ENCODE measurements around the gene DNASE1L3.

The DNASE1L3 gene

DNA sequence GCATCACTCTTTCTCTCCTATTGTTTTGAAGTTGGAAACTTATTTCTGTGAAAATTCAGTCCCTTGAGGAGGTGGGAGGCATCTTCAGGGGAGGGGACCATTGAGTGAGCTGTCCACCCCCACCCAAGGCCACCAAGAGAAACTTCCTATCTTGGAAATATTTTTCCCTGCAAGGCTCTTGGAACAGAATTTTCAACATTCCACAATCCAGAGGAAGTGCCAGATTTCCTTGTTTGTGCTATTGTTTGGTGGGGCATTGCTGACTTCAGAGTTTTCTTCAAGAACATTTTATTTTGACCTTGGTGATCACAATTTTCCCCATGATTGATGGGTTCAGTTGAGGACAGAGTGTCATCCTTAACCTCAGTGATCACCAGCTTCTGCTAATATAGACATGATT, 12.0 kb downstream of the DNASE1L3 start:
- DNase-seq = no peak

DNA sequence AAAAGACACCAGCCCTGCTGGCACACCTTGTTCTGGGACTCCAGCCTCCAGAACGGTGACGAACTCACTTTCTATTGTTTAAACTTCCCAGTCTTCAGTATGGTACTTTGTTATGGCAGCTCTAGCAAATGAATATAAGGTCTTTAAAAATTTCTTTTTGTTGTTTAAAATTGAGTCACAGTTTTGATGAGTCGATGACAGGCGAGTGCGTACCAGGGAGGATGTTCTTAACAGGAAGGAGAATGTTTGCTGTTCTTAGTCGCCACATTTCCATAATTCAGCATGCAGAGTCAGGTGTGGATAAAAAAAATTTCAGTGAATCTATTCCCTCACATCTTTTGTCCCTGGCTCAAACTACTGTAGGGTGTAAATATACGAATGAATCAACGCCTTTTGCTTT, 12.4 kb downstream of the DNASE1L3 start:
- DNase-seq = no peak

DNA sequence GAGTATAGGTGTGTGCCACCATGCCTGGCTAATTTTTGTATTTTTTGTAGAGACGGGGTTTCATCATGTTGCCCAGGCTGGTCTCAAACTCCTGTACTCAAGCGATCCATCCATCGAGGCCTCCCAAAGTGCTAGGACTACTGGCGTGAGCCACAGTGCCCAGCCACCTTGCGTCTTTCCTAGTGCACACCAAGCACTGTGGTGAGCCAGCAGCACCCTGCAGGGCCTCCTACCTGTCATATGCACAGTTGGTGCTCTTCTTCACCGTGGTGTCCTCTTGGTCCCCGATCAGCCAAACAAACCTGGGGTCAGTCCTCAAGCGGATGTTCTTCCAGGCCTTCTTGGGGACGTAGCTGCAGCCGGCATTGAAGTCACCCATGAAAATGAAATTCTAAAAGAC, 13.2 kb downstream of the DNASE1L3 start:
- no peak for DNase-seq

DNA sequence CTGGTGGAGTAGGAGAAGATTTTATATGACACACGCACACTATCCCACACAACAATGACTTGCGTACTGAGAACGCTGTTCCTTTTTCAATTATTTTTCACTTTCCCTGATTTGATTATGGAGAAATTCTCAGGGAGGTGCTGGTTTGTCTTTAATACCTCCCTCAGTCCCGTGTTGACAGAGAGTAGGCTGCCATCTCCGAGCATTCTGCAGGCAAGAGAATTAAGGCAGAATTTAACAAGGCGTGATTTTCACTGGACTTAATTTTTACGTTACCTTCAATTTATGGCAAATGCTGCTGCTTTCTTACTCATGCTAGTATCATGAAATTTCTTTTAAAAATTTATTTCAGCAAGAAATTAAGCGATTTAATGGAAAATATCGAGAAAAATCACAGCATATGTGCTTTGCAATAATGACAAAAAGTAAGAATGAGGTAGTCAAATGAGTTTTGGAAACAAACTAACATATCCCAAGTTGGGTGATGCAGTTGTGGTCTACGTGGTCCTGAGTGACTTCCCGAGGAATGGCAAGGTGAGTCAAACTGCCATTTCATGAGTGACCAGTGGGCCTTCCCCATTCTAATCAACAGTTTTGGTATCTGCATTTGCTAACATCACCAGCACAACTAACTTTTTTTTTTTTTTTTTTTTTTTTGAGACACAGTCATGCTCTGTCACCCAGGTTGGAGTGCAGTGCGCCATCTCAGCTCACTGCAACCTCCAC, 16.9 kb downstream of the DNASE1L3 start:
- DNase-seq = no peak

DNA sequence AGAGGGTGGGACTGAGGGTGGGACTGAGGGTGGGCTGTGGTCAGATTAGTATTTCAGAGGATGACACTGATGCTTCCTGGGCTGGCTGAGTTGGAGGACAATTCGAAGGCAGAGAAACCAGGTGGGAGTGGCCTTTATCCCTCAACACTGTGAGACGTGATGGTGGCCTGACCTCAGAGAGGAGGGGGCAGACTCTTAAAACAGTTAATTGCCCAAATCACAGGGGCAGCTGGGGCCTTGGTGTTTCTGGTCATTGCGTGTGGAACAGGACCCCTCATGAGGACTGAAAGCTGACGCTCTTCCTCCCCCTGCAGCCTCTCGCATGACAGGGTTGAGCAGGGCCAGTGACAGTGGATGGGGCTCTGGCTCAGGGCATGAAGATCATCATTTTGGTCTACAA, 18.7 kb downstream of the DNASE1L3 start:
- no peak for DNase-seq

DNA sequence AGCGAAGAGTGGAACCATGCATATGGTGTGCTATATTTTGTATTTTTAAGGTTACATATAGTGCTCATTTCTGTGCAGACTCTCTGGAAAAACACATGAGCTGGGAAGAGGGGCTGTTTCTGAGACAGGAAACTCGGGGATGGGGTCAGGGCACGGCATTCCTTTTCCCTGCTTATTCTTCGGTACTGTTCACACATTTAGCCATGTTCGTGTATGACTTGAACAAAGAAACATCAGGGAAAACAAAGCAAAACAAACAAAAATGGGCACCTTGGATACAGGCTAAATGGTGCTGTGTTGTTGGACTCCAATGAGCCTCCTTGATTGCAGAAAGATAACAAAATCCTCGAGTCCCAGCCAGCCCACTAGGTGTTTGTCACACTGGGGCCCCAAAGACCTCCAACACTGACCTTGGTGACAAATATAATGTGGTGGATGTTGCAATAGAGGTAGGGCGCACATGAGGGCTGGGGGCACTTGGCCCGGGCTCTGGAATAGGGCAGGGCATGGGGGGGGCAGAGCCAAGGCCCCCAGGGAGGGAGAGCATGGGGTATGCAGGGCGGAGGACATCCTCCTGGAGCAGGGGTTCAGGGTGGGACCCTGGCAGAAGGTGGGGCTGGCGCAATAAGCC, 19.3 kb downstream of the DNASE1L3 start:
- no peak for DNase-seq

DNA sequence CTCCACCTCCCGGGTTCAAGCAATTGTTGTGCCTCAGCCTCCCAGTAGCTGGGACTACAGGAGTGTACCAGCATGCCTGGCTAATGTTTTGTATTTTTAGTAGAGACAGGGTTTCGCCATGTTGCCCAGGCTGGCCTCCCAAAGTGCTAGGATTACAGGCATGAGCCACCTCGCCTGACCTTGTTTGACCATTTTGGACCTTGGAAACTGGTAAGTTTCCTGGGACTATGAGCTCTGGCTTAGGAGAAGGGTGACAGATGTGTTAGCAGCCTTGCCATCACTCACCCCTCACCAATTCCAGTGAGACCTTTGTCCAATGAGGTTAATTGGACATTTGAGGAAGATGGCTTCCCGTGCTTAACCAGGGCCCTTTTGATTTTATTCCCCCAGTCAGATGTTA, 19.9 kb downstream of the DNASE1L3 start:
- DNase-seq = no peak

DNA sequence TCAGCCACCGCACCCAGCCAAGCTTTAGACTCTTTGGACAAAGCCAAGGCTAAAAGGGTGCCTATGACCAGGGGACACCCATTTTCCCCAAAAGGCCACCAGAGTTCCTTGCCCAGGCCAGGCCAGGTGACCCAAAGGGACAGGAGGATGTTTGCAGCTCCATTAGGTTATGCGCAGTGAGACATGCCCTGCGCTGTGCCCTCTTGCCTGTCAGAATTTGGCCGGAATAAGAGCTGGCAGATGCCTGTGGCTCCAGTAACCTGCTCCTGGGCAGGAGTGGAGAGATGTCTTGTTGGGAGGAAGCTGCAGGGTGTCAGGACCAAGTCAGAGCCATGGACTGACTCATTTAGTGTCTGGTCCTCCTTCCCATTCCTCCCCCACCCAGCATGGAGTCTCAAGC, 20.5 kb downstream of the DNASE1L3 start:
- no peak for DNase-seq

DNA sequence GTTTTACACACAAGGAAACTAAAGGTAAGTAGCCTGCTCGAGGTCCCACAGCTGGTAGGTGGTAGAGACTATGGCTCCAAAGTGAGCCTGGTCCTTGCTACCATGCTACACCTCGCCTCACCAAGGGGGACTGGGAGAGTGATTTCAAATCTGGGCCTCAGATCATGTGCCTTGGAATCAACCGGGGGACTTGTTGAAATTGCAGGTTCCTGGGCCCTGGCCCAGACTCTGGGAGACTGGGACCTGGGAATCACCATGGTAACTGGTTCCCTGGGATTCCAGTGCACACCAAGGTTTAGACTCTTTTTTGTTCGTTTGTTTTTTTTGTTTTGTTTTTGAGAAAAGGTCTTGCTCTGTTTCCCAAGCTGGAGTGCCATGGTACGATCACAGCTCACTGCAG, 21.1 kb downstream of the DNASE1L3 start:
- DNase-seq = no peak

DNA sequence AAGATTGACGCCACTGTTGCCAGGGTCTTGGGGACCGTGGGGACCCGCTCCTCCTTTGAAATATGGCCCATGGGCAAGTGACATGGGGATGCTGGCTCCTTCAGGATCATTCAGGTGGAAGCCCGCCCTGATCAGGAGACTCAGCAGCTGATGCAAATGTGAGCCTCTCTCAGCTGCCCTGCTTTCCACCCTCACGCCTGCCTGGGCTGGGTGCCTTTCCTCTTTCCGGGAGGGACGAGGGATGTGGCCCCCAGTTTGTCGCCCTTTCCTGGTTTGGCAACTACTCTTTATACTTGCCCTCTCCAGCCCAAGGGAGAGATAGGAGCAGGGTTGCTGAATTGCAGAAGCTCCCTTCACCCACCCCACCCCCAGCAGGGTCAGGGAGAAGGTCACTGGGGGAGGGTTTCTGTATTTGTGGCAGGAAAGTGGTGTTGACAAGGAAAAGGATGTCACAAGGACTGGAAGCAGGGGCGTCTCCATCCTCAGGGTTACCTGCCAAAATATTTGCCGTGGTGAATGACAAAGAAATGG, 21.8 kb downstream of the DNASE1L3 start:
- DNase-seq = no peak

DNA sequence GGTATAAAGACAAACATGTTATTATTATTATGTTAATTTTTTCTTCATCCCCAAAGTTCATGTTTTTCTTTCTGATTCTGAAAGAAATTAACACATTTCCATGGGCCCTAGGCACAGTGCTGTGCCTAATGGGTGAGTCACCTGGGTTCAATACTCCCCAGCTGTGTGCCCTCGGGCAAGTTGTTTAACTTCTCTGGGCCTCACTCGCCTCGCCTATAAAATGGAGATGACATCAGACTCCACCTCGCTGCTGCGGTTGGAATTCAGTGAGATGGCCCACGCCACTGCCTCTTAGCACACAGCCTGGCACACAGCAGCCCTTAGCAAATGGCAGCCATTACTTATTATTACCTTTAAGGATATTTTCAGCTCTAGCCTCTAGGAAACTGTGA, 22.6 kb downstream of the DNASE1L3 start:
- no peak for DNase-seq

DNA sequence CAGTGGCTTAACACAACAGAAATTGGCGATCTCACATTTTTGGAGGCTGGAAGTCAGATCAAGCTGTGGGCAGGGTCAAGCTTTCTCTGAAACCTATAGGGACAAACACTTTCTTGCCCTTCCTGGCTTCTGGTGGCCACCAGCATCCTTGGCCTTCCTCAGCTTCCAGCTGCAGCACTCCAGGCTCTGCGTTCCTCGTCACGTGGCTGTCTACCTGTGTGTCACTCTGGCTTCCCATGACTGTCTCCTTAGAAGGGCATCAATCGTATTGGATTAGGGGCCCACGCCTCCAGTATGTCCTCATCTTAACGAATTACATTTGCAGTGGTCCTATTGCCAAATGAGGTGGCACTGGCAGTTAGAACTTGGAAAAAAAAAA, 25.8 kb downstream of the DNASE1L3 start:
- no peak for DNase-seq

DNA sequence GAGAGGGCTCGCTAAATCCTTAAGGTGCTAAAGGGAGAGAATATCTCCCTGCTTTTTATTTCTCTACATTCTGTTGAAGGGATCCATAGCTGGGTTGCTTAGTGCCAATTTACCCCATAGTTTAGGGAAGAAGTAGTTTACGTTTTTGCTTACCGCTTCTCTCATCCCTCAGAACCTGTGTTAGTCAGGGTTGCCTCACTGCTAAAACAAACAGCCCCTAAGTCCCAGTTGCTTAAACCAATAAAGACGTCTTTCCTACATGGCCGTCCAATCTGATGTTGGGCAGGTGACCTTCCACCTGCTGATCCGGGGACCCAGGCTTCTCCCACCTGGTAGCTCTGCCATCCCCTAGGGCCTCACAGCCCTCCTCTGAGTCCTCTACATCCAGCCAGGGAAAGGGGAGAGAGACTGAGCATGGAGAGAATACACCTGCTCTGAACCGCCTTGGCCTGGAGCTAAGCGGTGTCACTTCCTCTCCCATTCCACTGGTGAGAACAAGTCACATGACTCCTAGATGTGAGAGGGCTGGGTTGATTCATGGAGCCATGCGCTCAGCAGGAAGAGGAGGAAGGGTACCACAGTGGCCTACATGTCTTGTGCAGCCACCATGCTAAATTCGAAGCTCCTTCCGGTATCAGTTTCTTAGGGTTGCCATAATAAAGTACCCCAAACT, 26.3 kb downstream of the DNASE1L3 start:
- no peak for DNase-seq

DNA sequence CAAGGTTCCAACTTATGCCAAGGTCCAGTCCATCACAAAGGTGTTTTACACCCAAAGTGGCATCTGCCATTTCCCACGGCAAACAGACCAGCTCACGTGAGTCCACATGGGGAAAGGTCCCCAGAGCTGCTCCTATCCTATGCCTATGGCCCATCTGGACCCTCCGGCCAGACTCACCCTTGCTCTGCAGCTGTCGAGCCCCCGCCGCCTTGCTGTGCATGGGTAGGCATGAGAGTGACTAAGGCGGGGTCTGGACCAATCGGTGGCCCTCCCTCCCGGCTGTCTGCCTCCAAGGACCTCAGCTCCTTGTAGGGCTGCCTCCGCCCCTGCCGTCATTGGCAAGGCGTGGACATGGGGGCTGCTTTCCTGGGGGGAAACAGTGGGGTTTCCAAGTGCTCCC, 26.9 kb downstream of the DNASE1L3 start:
- no peak for DNase-seq

DNA sequence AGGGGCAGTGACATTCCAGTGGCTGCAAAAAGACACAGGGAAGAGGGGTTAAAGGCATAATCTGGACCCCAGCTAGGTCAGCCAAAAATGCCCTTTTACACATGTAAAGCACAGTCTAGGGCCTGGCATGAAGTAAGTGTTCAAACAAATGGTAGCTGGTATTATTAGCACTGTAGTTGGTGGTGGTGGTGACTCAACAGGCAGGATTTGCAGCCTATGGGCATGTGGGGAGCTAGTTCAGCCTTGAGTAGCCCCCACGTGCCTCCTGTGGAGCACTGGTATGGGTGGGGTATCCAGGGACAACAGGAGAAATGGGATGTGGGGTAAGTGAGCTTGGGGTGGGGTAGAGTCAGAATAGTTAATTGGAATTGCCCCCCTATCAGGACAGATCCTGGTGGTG, 27.6 kb downstream of the DNASE1L3 start:
- DNase-seq = no peak

DNA sequence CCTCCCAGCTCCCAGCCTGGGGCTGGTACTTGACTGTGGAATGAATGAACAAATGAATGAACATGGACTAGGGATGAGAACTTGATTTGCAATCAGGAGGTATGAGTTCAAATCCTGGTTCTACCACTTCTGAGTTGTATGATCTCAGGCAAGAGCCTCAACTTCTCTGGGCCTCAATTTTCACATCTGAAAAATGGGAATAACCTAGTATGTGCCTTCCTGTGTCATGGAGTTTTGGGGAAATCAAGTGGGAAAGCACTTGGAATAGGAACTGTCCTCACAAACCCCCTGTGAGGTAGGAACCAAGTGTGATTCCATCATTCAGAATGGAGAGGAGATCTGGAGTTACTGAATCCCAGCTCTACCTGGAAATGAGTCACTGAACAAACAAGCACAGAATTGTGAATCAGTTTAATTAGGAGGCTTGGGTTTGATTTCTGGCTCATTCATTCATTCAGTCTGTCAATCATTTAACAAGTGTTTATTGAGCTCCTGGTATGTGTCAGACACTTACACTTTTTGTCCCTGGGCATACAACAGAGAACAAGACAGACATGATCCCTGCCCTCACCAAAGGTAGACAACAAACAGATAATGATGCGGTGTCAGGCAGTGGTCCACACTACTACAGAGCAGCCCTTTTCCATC, 29.7 kb downstream of the DNASE1L3 start:
- no peak for DNase-seq

DNA sequence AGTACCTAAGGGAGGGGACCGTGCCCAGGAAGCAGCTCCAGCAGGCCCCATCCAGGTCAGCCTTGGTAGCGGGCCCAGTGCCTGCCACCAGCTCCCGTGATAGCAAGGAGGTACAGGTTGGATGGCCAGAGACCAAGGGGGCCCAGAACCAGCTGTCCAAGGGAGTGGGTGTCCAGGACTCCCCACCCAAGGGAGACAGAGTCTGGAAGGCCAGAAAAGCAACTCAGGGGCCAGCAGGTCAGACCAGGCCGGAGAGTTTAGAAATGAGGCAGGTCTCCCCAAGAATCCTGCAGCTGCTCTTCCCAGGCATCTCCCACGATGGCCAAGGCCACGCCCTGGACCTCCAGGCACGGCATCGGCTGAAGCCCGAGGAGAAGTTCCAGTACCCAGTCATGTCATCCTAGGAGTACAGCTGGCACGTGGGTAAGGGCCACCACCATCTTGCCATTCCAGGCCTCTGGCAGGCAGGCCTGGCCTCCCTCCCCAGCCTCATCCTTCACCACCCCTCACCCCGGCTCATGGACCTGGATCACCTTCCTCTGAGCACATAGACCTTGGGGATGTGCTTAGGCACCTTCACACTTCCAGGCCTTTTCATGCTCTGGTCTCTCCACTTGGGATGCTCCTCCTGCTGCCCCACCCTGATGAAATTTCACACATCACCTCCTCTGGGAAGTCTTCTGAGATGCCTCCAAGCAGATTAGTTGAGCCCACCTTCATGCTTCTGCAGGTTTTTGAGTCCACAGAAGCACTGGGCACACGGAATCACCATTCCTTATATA, 30.5 kb downstream of the DNASE1L3 start:
- DNase-seq = no peak

DNA sequence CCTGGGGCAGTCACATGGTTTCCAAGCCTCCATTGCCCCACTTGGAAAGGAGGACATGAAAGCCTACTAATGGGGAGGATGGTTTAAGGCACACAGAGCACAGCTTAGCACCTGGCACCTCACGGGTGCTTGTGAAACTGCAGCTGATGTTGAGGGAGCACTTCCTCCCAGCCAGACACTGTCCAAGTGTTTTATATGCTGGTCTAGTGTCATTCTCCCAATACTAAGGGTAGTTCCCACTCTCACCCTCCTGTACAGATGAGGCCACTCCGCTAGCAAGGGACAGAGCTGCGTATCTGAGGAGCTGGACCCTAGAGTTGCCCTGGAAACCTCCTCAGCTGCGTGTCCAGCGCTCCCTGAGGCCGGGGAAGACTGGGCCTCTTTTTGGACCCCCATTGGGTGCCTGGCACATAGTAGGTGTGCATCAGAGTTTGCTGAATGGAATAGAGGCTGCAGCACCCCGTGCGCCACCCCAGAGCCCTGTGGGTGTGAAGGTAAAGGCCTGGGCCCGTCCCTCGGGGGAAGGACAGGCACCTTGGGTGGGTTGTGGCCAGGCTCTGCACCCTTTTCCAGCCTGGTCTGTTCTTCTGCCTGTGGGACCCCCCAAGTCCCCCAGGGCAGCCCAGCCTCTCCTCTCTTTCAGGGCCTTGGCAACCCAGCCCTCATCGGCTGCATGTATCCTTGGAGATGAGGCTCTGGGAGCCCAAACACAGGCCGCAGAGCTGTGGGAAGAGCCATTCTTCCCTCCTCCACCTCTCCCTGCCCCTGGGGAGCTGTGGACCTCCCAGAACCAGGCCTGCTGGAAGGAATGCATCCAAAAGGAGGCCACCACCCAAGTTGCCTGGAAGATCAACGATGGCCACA, 31.3 kb downstream of the DNASE1L3 start:
- DNase-seq = no peak

DNA sequence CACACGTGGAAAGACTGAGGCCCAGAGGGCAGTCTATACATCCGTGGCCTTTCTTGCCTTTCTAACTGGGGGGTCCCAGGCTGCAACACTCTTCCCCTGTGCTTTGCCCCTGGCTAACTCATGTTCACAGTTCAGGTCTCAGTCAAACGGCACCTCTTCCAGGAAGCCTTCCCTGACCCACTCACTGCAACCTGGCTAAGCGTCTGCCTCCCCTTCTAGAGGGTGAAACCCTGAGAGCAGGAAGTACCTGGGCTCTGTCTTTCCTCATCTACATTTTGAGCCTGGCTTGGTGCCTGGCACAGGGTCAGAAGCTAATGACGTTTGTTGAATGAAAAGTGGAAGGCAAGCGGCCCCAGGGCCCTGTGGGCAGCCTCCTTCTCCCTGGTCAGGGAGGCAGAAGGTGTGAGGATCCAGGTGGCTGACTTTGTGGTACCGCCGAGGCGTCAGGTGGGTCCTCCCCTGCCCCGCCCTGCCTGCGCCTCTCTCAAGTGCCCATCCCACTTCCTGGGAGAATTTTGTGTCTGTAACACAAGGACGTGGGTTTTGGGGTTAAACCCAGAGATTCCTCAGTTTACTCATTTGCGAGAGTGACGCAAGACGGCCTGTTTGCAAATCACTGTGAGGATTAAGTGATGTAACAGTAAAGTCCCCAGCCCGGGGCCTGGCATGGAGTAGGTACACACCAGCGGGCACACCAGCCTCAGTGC, 32.1 kb downstream of the DNASE1L3 start:
- no peak for DNase-seq

DNA sequence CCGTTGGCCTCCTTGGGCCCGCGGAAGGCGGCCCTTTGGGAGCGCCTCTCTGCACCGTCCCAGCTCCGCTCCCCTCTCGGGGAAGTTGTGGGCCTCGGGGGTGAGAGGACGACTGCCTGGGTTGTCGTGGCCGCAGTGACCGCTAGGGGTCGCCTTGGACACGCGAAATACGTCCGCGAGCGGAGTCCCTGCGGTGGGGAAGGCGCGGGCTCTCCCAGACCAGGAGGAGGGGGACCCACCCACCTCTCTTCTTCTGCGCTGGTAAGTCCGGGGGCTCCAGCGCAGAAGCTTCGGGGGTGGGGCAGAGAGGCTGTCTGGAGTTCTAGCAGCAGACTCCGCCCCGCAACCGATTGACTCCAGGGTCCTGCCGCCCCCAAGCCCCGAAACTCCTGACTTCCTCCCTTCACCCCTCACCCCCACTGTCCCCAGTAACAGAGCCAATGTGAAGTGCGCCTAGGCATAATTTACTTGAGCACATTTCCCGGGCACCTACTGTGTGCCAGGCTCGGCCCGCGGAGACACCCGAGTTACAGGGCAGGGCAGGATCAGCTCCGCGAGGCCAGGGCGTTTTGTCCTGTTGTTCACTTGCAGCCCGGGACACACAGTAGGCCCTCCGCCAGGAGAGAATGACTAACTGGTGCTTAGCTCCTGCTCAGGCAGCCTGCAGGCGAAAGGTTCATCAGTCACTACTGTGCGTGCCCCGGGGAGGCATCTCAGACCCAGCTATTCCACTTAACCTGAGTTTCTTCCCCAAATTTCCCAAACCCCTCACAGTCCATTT, 32.8 kb downstream of the DNASE1L3 start:
- DNase-seq = peak; percentile 66
